ENCODE data around the gene UGDH.

The UGDH gene

DNA sequence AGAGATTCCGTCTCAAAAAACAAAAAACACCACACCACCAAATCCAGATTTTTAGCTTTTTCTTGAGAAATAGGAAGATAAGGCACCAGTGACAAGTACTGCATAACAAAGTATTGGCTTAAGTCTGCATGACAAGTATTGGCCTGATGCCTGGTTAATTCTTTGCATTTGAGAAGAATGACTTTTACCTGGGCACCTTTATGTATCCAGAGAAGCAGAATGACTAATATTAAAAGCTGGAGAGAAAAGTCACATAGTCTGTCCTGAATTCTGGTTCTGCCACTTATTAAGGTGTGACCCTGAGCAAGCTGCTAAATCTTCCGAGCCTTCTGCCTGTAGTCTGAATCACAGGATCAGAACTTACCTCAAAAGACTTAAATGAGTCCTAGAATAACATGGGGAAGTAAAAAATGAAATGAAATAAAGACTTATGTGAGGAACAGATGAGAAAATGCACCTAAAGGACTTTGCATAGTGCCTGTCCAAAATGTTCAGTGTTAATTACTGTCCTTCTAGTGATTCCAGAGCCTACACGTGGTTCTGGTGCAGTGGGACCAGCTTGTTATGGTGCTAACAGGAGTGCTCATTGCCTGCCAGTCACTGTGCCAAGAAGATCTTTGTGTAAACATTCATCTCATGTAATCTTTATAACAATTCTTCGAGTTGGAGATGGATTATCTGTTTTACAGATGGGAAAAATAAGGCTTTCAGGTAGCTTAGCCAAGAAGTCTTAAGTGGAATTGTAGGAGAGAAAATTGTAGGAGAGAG is 31.6 kb downstream of the UGDH start:
- TF ChIP-seq, protein P1, sequence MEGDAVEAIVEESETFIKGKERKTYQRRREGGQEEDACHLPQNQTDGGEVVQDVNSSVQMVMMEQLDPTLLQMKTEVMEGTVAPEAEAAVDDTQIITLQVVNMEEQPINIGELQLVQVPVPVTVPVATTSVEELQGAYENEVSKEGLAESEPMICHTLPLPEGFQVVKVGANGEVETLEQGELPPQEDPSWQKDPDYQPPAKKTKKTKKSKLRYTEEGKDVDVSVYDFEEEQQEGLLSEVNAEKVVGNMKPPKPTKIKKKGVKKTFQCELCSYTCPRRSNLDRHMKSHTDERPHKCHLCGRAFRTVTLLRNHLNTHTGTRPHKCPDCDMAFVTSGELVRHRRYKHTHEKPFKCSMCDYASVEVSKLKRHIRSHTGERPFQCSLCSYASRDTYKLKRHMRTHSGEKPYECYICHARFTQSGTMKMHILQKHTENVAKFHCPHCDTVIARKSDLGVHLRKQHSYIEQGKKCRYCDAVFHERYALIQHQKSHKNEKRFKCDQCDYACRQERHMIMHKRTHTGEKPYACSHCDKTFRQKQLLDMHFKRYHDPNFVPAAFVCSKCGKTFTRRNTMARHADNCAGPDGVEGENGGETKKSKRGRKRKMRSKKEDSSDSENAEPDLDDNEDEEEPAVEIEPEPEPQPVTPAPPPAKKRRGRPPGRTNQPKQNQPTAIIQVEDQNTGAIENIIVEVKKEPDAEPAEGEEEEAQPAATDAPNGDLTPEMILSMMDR (IDR thresholded peaks at IDR 0.05; ENCODE audit: insufficient read depth, low read depth, low read length, missing control alignments): no peak
- DNase-seq (ENCODE audit: low read depth): peak; percentile 95
- H3K4me3 ChIP-seq (ENCODE audit: low read length): no peak overlapping the region

DNA sequence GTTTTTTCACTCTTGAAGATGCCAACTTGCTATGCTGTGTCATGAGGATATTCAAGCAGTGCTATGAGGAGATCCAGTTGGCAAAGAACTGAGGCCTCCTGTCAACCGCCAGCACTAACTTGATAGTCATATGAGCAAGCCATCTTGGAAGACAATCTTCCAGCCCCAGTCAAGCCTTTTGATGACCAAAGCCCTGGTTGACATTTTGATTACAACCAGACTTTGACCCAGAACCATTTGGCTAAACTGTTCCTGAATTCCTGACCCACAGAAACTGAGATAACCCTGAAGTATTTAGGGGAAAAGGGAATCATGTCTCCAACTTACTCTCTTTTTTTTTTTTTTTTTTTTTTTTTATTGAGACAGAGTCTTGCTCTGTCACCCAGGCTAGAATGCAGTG is 32.9 kb downstream of the UGDH start:
- no peak for DNase-seq (ENCODE audit: low read depth)
- no peak overlapping the region for H3K4me3 ChIP-seq (ENCODE audit: low read length)
- TF ChIP-seq, protein P1 (IDR thresholded peaks at IDR 0.05; ENCODE audit: insufficient read depth, low read depth, low read length, missing control alignments): no peak

DNA sequence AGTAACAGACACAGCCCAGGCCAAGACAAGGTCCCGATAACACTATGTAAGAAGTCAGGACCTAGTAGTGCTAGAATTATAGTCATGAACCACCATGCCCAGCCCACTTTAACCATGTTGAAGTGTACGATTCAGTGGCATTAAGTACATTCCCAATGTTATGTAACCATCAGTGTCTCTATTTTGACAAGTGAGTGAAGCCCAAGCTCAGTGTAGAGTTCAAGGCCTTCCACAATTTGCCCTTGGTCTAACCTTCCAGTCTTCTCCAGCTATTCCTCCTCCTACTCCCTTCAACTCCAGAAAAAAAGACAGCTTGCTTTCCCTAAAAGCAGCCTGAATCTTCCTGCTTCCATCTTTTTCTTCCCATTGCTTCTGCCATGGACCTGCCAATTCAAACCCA is 36.9 kb downstream of the UGDH start:
- no peak for DNase-seq (ENCODE audit: low read depth)
- TF ChIP-seq, protein P1 (IDR thresholded peaks at IDR 0.05; ENCODE audit: insufficient read depth, low read depth, low read length, missing control alignments): no peak
- H3K4me3 ChIP-seq (ENCODE audit: low read length): no peak overlapping the region

DNA sequence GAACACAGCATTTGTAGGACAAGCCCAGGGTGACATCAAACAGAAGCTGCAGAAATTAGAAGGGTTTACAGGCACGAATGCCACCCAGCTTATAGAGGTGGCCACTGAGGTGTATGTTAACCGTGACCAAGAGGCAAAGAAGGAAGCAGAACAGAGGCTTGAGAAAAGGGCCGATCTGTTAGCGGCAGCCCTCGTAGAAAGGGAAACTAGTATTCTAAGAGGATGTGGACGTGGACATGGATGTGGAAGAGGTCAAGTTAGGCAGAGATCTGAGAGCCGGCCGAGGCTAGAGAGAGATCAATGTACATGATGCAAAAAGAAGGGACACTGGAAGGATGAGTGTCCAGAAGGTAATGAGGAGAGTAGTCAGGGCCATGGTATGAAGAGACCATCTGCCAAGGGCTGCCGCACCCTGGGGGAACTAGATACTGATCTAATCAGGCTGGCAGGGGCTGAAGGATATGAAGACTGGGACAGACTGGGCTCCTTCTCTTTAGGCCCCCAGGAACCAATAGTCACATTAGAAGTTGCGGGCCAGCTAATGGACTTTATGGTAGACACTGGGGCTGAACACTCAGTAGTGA is 40.9 kb downstream of the UGDH start:
- H3K4me3 ChIP-seq (ENCODE audit: low read length): no peak overlapping the region
- no peak for DNase-seq (ENCODE audit: low read depth)
- TF ChIP-seq, protein P1 (IDR thresholded peaks at IDR 0.05; ENCODE audit: insufficient read depth, low read depth, low read length, missing control alignments): no peak

DNA sequence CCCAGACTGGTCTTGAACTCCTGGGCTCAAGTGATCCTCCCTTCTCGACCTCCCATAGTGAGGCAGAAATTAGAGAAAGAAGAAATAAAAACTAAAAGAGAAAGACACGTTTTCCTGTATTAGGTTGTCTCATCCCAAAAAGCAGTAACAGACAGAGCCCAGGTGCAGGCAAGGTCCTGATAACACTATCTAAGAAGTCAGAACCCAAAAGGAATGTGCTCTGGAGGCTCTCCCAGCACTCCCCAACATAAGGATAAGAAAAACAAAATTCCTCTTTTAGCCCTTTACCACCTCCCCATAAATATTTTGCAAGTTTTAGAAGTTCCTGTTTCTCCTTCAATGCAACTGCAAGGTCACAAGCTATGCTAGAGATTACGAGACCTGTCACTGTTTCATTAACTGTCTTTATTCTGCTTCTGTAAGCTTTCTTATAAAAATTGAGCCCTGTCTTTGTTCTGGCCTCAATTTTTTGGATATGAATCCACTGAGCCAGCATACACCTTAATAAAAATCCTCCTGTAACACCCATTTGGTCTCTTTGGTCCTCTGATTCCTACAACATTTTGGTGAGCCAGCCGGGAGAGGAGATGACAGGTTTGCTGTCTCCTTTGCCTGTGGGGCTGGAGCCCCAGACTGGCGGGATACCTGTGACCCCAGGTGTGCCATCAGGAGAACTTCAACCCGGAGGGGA is 42.5 kb downstream of the UGDH start:
- no peak for DNase-seq (ENCODE audit: low read depth)
- H3K4me3 ChIP-seq (ENCODE audit: low read length): no peak overlapping the region
- TF ChIP-seq, protein P1 (IDR thresholded peaks at IDR 0.05; ENCODE audit: insufficient read depth, low read depth, low read length, missing control alignments): no peak

DNA sequence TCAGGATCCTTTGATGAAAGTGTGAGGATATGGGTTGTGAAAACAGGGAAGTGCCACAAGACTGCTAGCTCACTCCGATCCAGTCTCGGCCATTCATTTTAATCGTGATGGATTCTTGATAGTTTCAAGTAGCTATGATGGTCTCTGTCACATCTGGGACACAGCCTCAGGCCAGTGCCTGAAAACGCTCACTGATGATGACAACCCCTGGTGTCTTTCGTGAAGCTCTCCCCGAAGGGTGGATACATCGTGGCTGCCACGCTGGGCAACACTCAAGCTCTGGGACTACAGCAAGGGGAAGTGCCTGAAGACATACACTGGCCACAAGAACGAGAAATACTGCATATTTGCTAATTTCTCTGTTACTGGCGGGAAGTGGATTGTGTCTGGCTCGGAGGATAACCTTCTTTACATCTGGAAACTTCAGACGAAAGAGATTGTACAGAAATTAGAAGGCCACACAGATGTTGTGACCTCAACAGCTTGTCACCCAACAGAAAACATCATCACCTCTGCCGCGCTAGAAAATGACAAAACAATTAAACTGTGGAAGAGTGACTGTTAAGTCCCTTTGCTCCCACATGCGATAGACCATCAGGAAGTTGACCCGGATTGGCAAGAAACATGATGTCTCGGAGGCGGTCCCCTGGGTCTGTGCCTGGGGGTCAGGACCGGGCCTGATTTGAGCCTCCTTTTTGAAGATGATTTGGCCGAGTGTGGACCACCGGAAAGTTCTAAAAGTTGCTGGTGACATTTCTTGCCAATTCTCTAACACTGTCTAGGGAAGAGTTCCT is 46.1 kb downstream of the UGDH start:
- H3K4me3 ChIP-seq (ENCODE audit: low read length): no peak overlapping the region
- no peak for DNase-seq (ENCODE audit: low read depth)
- TF ChIP-seq, protein P1 (IDR thresholded peaks at IDR 0.05; ENCODE audit: insufficient read depth, low read depth, low read length, missing control alignments): no peak
